ENCODE results near the gene FAT2. TPM values are rescaled to one million over a fixed set of nuclear protein-coding genes. Genes with fewer than 3 reads are reported as not detected.

The FAT2 gene
- total RNA-seq, 2 donors from 2014 or later = not detected

- intact Hi-C loops (cut with DNase I) = no loop called here
- no peak for DNase-seq (ENCODE audit: low spot score)
These were observed 26.9 kb upstream of the FAT2 start for GRCh38 chr5:151617841-151618710.

GRCh38 chr5:151617383-151617840 is 26.3 kb upstream of the FAT2 start:
- no peak for DNase-seq (ENCODE audit: low spot score)
- intact Hi-C loops (cut with DNase I) = no loop called here

- intact Hi-C loops (cut with DNase I) = no loop called here
- no peak for DNase-seq (ENCODE audit: low spot score)
These were observed 24.3 kb upstream of the FAT2 start for GRCh38 chr5:151615431-151615830.

- intact Hi-C loops (cut with DNase I) = no loop called here
- DNase-seq (ENCODE audit: low spot score) = no peak
These were observed 23.4 kb upstream of the FAT2 start for GRCh38 chr5:151614565-151614964.

GRCh38 chr5:151612689-151613427 is 21.7 kb upstream of the FAT2 start:
- intact Hi-C loops (cut with DNase I) = loop anchor here in 1 of 2 donors (1.0 kb wide), 1 partner anchor 32 kb away; no protein-coding TSS in a partner anchor

GRCh38 chr5:151611127-151611775 is 20.1 kb upstream of the FAT2 start:
- no peak for DNase-seq (ENCODE audit: low spot score)

More at GRCh38 chr5:151612689-151613427, 21.7 kb upstream of the FAT2 start:
- peak; percentile 18 for DNase-seq (ENCODE audit: low spot score)

GRCh38 chr5:151608522-151608921 is 17.4 kb upstream of the FAT2 start:
- intact Hi-C loops (cut with DNase I) = no loop called here
- no peak for DNase-seq (ENCODE audit: low spot score)

More at GRCh38 chr5:151611127-151611775, 20.1 kb upstream of the FAT2 start:
- intact Hi-C loops (cut with DNase I) = no loop called here

GRCh38 chr5:151607304-151607703 is 16.2 kb upstream of the FAT2 start:
- intact Hi-C loops (cut with DNase I) = no loop called here
- DNase-seq (ENCODE audit: low spot score) = no peak

GRCh38 chr5:151605559-151605958 is 14.4 kb upstream of the FAT2 start:
- no peak for DNase-seq (ENCODE audit: low spot score)
- intact Hi-C loops (cut with DNase I) = no loop called here

GRCh38 chr5:151602806-151603205 is 11.7 kb upstream of the FAT2 start:
- intact Hi-C loops (cut with DNase I) = no loop called here
- no peak for DNase-seq (ENCODE audit: low spot score)

- intact Hi-C loops (cut with DNase I) = no loop called here
- DNase-seq (ENCODE audit: low spot score) = no peak
These were observed 10.3 kb upstream of the FAT2 start for GRCh38 chr5:151601391-151601790.

GRCh38 chr5:151600069-151600665 is 9.0 kb upstream of the FAT2 start:
- DNase-seq (ENCODE audit: low spot score) = no peak

GRCh38 chr5:151598984-151599383 is 7.9 kb upstream of the FAT2 start:
- intact Hi-C loops (cut with DNase I) = no loop called here
- DNase-seq (ENCODE audit: low spot score) = no peak

More at GRCh38 chr5:151600069-151600665, 9.0 kb upstream of the FAT2 start:
- intact Hi-C loops (cut with DNase I) = no loop called here

- intact Hi-C loops (cut with DNase I) = no loop called here
- no peak for DNase-seq (ENCODE audit: low spot score)
These were observed 7.4 kb upstream of the FAT2 start for GRCh38 chr5:151598549-151598948.

- DNase-seq (ENCODE audit: low spot score) = no peak
- intact Hi-C loops (cut with DNase I) = no loop called here
These were observed 6.6 kb upstream of the FAT2 start for GRCh38 chr5:151597749-151598148.

GRCh38 chr5:151596828-151597539 is 5.9 kb upstream of the FAT2 start:
- no peak for DNase-seq (ENCODE audit: low spot score)
- intact Hi-C loops (cut with DNase I) = no loop called here

GRCh38 chr5:151595411-151595826 is 4.3 kb upstream of the FAT2 start:
- no peak for DNase-seq (ENCODE audit: low spot score)
- intact Hi-C loops (cut with DNase I) = no loop called here

- intact Hi-C loops (cut with DNase I) = no loop called here
- no peak for DNase-seq (ENCODE audit: low spot score)
These were observed 1.8 kb upstream of the FAT2 start for GRCh38 chr5:151592855-151593408.
